Measurements from ENCODE around the gene PTPA.

PTPA gene

DNA sequence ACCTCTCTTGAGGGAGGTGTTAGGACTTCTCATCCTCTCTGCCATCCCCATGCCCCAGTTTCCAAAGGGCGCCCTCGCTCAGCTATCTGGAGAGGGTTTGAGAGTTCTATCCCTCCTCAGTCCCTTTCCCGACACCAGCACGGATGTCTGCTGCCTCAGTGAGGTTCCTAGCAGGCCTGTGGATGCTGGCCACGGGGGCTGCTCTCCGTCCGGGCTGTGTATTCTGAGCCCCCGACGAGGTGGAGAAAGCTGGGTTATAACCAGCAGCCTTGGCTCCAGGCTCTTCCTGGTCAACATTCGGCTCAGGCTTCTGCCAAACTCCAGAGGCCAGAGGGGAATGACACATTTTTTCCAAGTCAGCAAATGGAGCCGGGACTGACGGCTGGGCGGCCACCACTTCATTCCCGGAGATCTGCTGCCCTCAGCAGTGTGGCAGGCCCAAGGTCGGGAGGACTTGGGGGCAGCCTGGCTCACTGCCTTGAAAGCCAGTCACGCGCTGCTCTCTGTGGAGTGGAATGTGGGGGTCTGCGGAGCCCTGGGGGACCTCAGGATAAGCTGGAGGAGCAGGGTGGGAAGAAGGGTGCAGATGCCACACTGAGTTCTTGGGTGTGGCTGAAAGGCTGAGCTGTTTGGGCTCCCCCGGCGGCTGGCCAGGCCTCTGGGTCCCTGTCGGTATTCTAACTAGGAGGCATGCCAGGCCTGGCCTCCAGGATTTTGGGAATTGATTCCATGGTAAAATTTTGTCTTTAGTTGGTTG is 27.4 kb downstream of the PTPA start:
- no peak for DNase-seq

DNA sequence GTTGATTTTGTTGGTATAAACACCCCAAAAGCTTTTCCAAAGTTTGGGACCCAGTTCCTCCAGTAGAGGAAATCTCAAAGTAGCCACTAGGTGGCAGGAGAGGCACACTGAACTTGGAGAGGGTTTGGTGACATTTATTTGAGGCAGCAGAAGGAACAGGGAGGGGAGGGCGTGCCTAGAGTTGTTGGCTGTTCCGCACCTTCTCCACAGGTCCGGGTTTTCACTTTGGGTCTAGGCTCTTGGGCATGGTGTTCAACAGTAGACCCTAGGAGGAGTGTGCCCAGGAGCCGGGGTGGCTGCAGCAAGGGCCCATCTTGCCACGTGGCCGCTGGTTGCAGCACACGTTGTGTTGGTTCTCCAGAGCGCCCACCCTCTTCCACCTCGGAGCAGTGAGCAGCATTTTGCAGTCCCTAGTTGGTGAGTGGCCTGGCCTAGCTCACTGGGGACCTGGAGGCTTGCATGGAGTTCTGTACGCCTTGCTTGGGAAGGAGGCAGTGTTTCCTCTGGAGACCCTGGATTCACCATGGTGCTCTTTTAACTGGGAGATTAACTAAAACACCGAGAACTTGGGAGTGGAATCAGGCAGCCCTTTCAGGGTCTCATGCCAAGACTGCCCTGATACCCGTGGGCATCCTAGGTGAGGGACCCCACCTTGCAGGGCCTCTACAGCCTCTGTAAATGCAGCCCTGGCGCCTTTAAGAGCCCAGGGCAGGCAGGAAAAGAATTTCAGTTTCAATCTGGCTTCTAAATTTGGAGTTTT is 28.2 kb downstream of the PTPA start:
- peak; percentile 13 for DNase-seq

DNA sequence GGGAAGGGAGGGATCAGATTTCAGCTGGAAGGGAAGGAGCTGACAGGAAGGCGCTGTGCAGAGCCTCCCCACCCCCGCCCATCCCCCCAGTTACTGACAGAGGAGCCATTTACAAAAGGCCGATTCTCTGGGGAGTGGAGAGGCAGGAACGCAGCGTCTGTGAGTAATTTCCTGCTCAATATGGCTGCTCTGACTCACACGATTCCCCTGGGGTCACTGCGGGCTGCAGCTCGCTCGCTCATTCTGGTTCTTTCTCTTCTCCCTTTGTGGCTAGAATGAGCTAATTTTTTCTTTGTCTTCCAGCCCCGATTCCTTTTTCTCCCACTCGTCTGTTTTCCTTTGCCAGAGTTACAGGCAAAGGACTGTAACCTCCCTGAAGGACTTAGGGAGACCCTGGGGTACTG is 28.8 kb downstream of the PTPA start:
- DNase-seq = peak; percentile 89

DNA sequence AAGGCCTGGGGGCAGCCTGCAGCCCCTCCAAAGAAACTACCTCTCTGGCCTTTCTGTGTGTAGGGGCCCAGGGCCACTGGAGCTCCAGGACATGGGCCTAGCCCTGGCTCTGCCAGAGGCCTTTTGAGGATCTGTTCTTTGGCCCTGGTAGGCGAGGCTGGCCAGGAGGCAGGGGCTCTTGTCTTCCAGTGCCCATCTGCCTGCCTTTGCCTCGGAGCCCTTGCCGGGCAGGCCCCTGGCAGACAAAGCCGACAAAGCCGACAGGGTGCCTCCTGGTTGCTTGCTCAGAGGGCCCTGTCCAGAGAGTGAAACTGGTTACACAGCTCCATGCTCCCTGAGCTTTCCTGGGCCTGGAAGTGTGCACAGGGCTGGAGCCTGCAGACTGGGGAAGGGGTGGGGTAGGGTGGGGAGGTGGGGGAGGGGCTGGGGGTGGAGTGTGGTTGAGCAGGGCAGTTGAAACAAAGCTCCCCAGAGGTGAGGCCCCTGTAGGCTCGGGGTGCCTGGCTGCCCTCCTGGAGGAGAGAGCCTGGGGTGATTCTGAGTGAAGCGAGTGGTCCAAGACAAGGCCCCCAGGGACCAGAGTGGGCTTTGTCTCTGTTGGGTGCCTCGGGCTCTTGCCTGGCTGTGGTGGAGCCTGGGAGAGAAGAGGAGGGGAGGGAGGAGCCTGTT is 29.3 kb downstream of the PTPA start:
- DNase-seq = no peak

DNA sequence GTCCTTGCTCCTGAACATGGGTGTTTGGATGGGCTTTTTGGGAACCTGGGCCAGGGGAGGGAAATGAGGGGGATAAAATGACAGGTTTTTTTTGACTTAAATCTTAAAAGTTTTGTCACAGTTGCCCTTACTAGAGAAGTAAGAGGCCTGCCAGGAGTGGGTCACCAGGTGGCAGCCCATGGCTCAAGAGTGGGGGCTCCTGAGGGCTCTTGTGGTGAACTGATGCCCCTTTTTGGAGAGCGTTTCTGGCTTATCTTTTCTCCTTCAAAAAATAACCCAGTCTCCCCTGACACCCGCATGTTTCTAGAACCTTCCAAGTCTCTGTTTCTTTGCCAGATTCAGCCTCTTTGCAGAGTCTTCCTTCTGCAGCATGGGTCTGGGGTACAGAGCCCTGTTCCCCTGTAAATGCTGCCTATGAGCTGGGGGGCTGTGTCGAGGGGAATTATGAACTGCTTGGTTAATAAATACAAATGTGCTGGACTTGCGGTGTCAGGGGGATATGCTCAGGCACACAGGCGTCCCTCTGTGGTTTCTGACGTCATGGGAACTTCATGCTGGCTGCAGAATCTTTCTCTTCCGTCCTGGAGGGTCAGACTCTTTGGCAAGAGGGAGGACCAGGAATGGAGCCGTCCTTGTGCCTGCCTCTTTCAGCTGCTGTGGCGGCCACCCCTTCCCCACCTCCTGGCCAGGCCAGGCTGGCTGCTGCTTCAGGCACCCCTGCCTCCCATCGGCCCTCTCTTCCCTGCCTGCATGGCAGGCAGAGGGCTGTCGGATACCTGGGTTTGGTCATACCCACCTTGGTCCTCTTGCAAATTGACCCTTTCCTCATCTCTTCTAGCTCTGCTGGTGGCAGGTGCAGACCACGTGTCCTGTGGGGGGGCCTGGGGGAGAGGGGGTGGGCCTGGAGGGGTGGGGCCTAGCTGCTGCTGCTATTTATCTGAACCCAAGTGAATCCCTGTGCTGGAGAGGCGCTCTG is 30.1 kb downstream of the PTPA start:
- no peak for DNase-seq

DNA sequence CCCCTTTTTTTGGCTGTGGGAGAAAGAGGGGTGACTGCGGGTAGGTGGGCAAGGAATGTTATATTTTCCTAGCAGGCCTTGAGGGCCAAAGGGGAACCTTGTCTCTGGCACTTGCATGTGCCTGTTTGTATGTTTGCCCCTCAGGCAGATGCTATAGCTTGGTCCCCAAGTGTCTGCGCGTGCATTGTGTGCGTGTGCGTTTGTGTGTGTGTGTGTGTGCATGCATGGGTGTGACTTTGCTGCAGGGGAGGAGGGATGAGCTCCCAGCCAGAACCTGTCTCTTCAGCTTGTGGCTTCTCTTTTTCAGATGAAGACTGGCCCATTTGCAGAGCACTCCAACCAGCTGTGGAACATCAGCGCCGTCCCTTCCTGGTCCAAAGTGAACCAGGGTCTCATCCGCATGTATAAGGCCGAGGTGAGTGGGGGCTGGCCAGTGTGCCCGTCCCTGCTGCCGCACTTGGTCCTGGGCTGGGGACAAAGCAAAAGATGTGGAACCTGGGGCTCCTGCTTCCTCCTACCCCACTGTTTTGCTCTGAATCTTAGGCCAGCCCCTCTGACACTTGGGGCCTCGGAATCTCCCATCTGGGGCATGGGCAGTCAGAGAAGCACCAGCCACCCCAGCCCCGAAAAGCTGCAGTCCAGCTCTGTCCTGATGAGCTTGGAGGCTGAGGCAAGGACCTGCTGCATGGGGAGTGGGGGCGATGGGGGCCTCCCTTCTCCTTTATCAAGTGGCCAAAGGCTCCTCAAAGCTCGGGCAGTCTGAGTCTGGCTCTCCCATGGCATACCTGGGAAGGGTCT is 31.1 kb downstream of the PTPA start:
- DNase-seq = no peak

DNA sequence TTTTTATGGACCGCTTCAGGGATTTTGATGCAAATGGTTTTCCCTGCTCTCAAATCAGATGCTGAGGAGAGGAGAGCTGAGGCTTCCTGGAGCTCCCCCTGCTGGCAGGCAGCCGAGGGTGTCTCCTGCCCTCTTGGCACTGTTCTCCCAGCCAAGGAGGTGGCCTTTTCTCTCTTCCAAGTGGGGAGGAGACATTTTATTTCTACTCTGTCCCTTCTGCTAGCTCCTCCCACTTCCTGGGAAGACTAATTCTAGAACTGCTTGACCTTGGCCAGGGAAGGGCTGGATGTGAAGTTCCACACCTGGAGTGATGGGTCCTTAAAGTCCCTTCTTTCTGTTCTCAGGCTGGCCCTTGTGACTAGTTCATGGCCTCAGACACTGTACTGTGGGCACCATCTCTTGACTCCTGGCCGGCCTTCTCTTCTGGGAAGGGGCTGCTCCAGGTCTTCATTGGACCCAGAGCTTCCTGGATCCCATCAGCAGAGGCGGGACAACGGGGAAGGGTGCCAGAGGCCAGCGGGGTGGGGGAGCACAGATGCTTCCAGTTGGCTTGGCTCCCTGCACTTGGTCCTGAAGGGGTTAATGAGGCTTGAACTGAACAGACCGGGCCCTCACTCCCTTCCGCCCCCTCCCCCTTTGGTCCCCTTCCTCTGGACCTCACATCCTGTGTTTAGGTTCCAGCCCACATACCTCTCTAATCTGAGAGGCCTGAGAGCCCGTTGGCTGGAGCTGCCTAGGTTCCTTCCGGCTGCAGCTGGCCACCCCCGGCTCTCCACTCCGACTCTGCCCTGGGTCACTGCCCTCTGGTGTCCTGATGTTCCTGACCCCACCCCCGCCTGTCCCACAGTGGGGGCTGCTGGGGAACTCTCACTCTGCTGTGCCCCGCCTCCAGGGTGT is 32.1 kb downstream of the PTPA start:
- DNase-seq = peak; percentile 39

DNA sequence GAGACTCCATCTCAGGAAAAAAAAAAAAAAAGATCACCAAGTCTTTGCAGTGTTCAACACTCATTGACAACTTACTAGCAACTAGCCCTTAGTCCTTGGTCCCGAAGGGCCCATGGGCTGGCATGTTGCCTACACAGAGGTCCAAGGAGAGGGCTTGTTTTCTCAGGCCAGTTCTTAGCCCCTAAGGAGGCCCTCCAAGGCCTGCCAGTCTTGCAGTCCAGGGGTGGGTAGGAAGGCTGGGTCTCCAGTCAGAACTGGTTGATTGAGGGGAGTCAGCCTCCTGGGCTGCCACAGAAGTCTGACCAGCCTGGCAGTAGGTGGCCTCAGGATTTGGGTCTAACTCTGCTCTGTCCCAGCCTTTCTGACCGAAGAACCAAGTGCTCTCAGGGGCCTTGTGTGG is 34.1 kb downstream of the PTPA start:
- DNase-seq = no peak

- no peak for DNase-seq
Measured at GRCh38 chr9:129145841-129146292, 34.7 kb downstream of the PTPA start.

GRCh38 chr9:129146441-129146941 is 35.3 kb downstream of the PTPA start:
- no peak for DNase-seq

- no peak for DNase-seq
Measured at GRCh38 chr9:129148463-129149204, 37.4 kb downstream of the PTPA start.

- DNase-seq = no peak
Measured at GRCh38 chr9:129149442-129149841, 38.2 kb downstream of the PTPA start.

DNA sequence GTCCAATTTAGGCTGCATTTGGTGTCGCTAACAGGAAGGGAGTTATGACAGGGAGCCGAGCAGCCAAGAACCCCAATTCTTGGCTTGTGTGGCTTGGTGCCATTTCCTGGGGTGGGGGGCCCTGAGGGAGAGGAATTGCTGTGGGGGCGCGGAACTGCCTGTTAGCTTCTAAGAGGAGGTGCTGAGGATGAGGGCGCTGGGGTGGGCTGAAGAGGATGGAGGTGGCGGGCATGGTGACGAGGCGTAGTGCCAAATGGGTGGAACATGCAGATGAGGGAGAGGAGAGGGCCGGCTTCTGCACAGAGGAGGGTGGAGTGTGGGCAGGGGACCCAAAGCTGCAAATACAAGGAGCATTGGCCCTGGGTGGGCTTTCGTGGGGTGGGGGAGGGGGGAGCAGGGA is 38.9 kb downstream of the PTPA start:
- no peak for DNase-seq

GRCh38 chr9:129150672-129151211 is 39.5 kb downstream of the PTPA start:
- no peak for DNase-seq

DNA sequence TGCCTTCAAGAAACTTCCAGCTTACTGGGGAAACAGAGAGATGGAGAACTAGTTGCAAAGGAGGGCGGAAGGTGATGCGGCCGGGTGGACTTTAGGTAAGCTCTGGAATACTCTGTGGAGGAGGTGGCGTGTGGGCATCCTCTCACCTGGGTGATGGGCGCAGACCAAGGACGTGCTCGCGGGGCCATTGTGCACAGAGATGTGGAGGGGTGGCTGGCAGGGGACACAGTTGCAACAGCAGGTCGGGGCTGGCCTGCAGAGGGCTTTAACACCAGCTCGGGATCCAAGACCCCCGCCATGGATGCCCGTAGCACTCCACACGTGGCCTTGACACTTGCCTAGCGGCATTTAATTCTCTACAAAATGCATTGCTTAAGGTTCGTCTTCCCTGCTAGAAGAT is 40.3 kb downstream of the PTPA start:
- no peak for DNase-seq

DNA sequence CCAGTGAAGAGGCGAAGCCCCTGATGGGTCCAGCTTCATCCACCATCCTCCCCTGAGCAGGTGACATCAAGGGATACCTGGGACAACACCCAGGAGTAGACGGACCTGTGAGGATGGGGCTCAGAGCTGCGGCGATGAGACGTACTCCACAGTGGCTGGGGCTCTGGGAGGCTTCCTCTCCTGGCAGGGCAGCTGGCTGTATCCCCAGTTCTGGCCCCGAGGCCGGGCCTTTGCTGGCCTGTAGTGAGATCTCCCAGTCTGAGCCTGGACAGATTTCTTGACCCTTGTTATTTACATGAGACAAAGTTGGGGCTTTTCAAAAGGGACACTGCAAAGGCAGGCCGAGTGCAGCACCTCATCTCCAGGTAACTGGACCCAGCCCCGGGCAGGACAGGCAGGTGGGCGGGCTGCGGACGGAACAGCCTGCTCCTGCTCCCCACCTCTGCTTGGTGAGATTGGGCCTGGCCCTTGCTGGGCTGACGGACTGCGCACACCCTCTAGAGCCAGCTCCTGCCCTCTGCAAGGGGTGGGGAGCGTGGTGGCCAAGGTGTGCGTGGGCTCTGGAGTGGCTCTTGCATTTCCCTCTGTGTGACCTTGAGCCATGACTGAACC is 43.8 kb downstream of the PTPA start:
- DNase-seq = no peak

GRCh38 chr9:129156163-129156562 is 44.9 kb downstream of the PTPA start:
- DNase-seq = no peak

- no peak for DNase-seq
Measured at GRCh38 chr9:129160712-129161533, 49.7 kb downstream of the PTPA start.
